GM23338 (cell line): ENCODE results near the gene C19orf81.

Experiments
- CREB1 ChIP-seq: fragments of 250-450 bp; sonication (Bioruptor Pico); IDR thresholded peaks from 2 replicates; pipeline ENCODE4 v1.5.0; 2020; ENCODE audit warnings: low read depth, mild to moderate bottlenecking, moderate library complexity
- EZH2 ChIP-seq: fragments of 200-600 bp; sonication (generic); IDR thresholded peaks from one replicate; pipeline ENCODE4 v1.8.0; 2017; ENCODE audit warnings: antibody characterized with exemption, mild to moderate bottlenecking, low read depth; ENCODE audit not compliant: unreplicated experiment
- EZH2phosphoT487 ChIP-seq: fragments of 200-600 bp; sonication (generic); IDR thresholded peaks from one replicate; pipeline ENCODE4 v1.8.1; 2018; ENCODE audit warnings: antibody characterized with exemption; ENCODE audit not compliant: unreplicated experiment
- JUNB ChIP-seq: IDR thresholded peaks from one replicate; pipeline ENCODE4 v1.6.1; 2016; ENCODE audit warnings: antibody characterized with exemption; ENCODE audit not compliant: unreplicated experiment
- NANOG ChIP-seq: IDR thresholded peaks from 2 replicates; pipeline ENCODE4 v1.6.1; 2016; ENCODE audit warnings: antibody characterized with exemption, borderline replicate concordance
- POLR2AphosphoS5 ChIP-seq: IDR thresholded peaks from 2 replicates; pipeline ENCODE4 v1.6.1; 2016; ENCODE audit warnings: antibody characterized with exemption, low read depth
- ZNF114 ChIP-seq: fragments of 250-450 bp; sonication (Bioruptor Pico); IDR thresholded peaks from 2 replicates; pipeline ENCODE4 v1.5.0; 2020; ENCODE audit warnings: mild to moderate bottlenecking, moderate library complexity
- ZNF331 ChIP-seq: fragments of 250-450 bp; sonication (Bioruptor Pico); IDR thresholded peaks from 2 replicates; pipeline ENCODE4 v1.5.0; 2020; ENCODE audit warnings: low read depth, mild to moderate bottlenecking, moderate library complexity
- TF ChIP-seq, protein P1 (sequence below), 2 experiments: fragments of 200-600 bp in 1 of 2; sonication (generic) in 1 of 2; conservative IDR thresholded peaks; 2 replicates each; pipeline versions ENCODE4 v1.5.1 to v1.6.1; 2016 to 2017; ENCODE audit warnings: antibody characterized with exemption in 2 of 2, low read depth in 2 of 2, mild to moderate bottlenecking in 2 of 2, moderate library complexity in 1 of 2
- TF ChIP-seq, protein P2 (sequence below): IDR thresholded peaks from 2 replicates; pipeline ENCODE4 v1.6.1; 2016; ENCODE audit warnings: antibody characterized with exemption

DNA sequence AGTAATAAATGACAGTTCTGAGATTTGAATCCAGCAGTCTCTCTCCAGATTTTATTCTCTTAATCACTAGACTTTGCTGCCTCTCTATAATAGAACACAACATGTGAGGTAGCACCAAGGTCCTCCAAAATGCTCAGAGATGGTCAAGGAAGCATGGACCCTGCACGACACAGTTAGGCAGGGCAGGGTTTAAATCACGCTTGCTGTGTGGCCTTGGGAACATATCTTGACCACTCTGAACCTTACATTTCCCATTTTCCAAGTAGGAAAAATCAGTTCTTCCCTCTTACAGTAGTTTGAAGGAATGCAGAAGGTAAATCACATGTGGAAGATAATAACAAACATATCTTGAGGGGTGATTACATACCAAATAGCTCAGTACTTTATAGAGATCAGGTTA, 15.9 kb upstream of the C19orf81 start:
- TF ChIP-seq, protein P1, sequence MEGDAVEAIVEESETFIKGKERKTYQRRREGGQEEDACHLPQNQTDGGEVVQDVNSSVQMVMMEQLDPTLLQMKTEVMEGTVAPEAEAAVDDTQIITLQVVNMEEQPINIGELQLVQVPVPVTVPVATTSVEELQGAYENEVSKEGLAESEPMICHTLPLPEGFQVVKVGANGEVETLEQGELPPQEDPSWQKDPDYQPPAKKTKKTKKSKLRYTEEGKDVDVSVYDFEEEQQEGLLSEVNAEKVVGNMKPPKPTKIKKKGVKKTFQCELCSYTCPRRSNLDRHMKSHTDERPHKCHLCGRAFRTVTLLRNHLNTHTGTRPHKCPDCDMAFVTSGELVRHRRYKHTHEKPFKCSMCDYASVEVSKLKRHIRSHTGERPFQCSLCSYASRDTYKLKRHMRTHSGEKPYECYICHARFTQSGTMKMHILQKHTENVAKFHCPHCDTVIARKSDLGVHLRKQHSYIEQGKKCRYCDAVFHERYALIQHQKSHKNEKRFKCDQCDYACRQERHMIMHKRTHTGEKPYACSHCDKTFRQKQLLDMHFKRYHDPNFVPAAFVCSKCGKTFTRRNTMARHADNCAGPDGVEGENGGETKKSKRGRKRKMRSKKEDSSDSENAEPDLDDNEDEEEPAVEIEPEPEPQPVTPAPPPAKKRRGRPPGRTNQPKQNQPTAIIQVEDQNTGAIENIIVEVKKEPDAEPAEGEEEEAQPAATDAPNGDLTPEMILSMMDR (conservative IDR thresholded peaks at IDR 0.05; ENCODE audit: low read depth in 2 of 2): no peak
- TF ChIP-seq EZH2 (no peak), POLR2AphosphoS5 (no peak), NANOG (no peak), ZNF331 (CRISPR knock-in tag) (no peak), EZH2phosphoT487 (no peak), ZNF114 (CRISPR knock-in tag) (no peak), CREB1 (no peak), JUNB (no peak)
- TF ChIP-seq, protein P2, sequence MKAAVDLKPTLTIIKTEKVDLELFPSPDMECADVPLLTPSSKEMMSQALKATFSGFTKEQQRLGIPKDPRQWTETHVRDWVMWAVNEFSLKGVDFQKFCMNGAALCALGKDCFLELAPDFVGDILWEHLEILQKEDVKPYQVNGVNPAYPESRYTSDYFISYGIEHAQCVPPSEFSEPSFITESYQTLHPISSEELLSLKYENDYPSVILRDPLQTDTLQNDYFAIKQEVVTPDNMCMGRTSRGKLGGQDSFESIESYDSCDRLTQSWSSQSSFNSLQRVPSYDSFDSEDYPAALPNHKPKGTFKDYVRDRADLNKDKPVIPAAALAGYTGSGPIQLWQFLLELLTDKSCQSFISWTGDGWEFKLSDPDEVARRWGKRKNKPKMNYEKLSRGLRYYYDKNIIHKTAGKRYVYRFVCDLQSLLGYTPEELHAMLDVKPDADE: no peak
